HFFc6 (cell line): Measurements from ENCODE around the gene ZNF507. TPM values are rescaled to one million over a fixed set of nuclear protein-coding genes. Genes with fewer than 3 reads are reported as not detected.
A peak's percentile ranks its signal among the peaks of the same experiment; 100 is the strongest.

Experiments used
- DNase-seq: peaks from one replicate; pipeline ENCODE4 v3.0.0-alpha.2; 2018
- H3K27ac Mint-ChIP-seq: 2 replicates; pipeline ENCODE4 v1.8.0; 2020; ENCODE audit warnings: mild to moderate bottlenecking, mixed read lengths
- H3K27me3 Mint-ChIP-seq: 2 replicates; pipeline ENCODE4 v1.8.0; 2021; ENCODE audit warnings: mild to moderate bottlenecking, moderate library complexity, mixed read lengths; ENCODE audit not compliant: insufficient read depth
- H3K36me3 Mint-ChIP-seq: 2 replicates; pipeline ENCODE4 v1.8.0; 2021; ENCODE audit warnings: low read depth, mixed read lengths
- H3K4me1 Mint-ChIP-seq: 2 replicates; pipeline ENCODE4 v1.8.0; 2020; ENCODE audit warnings: low read depth, mixed read lengths
- H3K4me3 Mint-ChIP-seq: 2 replicates; pipeline ENCODE4 v1.8.0; 2020; ENCODE audit warnings: mild to moderate bottlenecking, moderate library complexity, mixed read lengths
- H3K9me3 Mint-ChIP-seq: 2 replicates; pipeline ENCODE4 v1.8.0; 2020; ENCODE audit warnings: mild to moderate bottlenecking, mixed read lengths
- CTCF ChIP-seq: fragments of 200-600 bp; sonication (generic); IDR thresholded peaks from 2 replicates; pipeline ENCODE4 v1.5.0; 2021; ENCODE audit warnings: antibody characterized with exemption, mild to moderate bottlenecking
- long read RNA-seq: library from polyadenylated mRNA; unstranded; transcript quantifications from one replicate; pipeline ENCODE4 v2.0.0, GENCODE V29; 2019
- total RNA-seq, 6 experiments: library from RNA; stranded (reverse); fragmentation: NEBNext Ultra II Directional; extraction: Animal tissue kit (Norgen Biotek cat#: 25700); gene quantifications; 2 replicates in 1 of 6; 3 replicates in 5 of 6; pipeline ENCODE4 v1.2.3, GENCODE V29; 2021

ZNF507 gene
- 10 to 100 TPM; 13.0 to 18.3 (median 16.0) TPM for total RNA-seq
- long read RNA-seq, partial matches to known transcripts, result 0 of 1 reads
- long read RNA-seq, other reads (novel, unspliced or antisense), result 1 of 1 reads

GRCh38 chr19:32345261-32346207 lies at the start of gene ZNF507:
ZNF507 (plus strand) TSS chr19:32345610; CDS start chr19:32352831, 7,221 bp downstream.
- peak; percentile 48 for DNase-seq
- Mint-ChIP-seq H3K27me3 (peaks cover 6% of the 10 kb centered on the region), H3K4me1 (peaks cover 44% of the 10 kb centered on the region), H3K36me3 (peaks cover 24% of the 10 kb centered on the region), H3K4me3 (peak within 1 kb of the TSS; percentile 96), H3K9me3 (no peaks in the 10 kb centered on the region), H3K27ac (peak within 1 kb of the TSS; percentile 85)
- TF ChIP-seq CTCF, result peak; percentile 37; the same call in 1 of the 2 replicates

- Mint-ChIP-seq H3K36me3 (no peaks in the 10 kb centered on the region), H3K4me1 (no peaks in the 10 kb centered on the region), H3K4me3 (no peak overlapping the region), H3K27me3 (no peaks in the 10 kb centered on the region; the same call in none of the 2 replicates), H3K27ac (no peak overlapping the region), H3K9me3 (peaks cover 6% of the 10 kb centered on the region)
- TF ChIP-seq CTCF, result no peak
- no peak for DNase-seq
Measured at GRCh38 chr19:32296694-32297093, 48.7 kb upstream of the ZNF507 start.

GRCh38 chr19:32302778-32303177 lies 42.6 kb upstream of the ZNF507 start:
- H3K9me3 Mint-ChIP-seq, result peaks cover 15% of the 10 kb centered on the region

GRCh38 chr19:32303193-32303592 lies 42.2 kb upstream of the ZNF507 start:
- peaks cover 7% of the 10 kb centered on the region; the same call in 1 of the 2 replicates for H3K36me3 Mint-ChIP-seq
- H3K9me3 Mint-ChIP-seq, result peaks cover 15% of the 10 kb centered on the region
- H3K27ac Mint-ChIP-seq, result no peak overlapping the region
- no peak overlapping the region for H3K4me3 Mint-ChIP-seq
- no peaks in the 10 kb centered on the region for H3K4me1 Mint-ChIP-seq
- no peaks in the 10 kb centered on the region; the same call in 1 of the 2 replicates for H3K27me3 Mint-ChIP-seq
- DNase-seq, result no peak
- TF ChIP-seq CTCF, result no peak

More at GRCh38 chr19:32302778-32303177, 42.6 kb upstream of the ZNF507 start:
- Mint-ChIP-seq H3K27me3 (no peaks in the 10 kb centered on the region; the same call in 1 of the 2 replicates), H3K4me1 (no peaks in the 10 kb centered on the region), H3K4me3 (no peak overlapping the region), H3K36me3 (peaks cover 7% of the 10 kb centered on the region; the same call in 1 of the 2 replicates), H3K27ac (no peak overlapping the region)
- no peak for DNase-seq
- no peak for TF ChIP-seq CTCF

GRCh38 chr19:32307591-32307990 lies 37.8 kb upstream of the ZNF507 start:
- H3K27me3 Mint-ChIP-seq, result peaks cover 20% of the 10 kb centered on the region
- no peak overlapping the region for H3K27ac Mint-ChIP-seq
- TF ChIP-seq CTCF, result no peak
- peaks cover 8% of the 10 kb centered on the region for H3K9me3 Mint-ChIP-seq
- H3K36me3 Mint-ChIP-seq, result peaks cover 7% of the 10 kb centered on the region; the same call in 1 of the 2 replicates
- H3K4me1 Mint-ChIP-seq, result no peaks in the 10 kb centered on the region
- no peak overlapping the region for H3K4me3 Mint-ChIP-seq
- no peak for DNase-seq
